Mesenteric fat pad (tissue), 1 donor: ENCODE measurements around the gene FAM13A. TPM values are rescaled to one million over a fixed set of nuclear protein-coding genes. Genes with fewer than 3 reads are reported as not detected.

Experiments used
- DNase-seq: peaks from one replicate; pipeline ENCODE4 v3.0.0-alpha.2; 2020; ENCODE audit warnings: low spot score
- total RNA-seq: library from RNA; stranded (reverse); fragmentation: NEBNext Ultra II Directional; extraction: Animal tissue kit (Norgen Biotek cat#: 25700); gene quantifications from one replicate; pipeline ENCODE4 v1.2.1, GENCODE V29; 2021
- donor health status: DM: yes; HTN: yes; CAD: no.

FAM13A gene
- total RNA-seq, 1 donor from 2014 or later, result 29.6 TPM

DNA sequence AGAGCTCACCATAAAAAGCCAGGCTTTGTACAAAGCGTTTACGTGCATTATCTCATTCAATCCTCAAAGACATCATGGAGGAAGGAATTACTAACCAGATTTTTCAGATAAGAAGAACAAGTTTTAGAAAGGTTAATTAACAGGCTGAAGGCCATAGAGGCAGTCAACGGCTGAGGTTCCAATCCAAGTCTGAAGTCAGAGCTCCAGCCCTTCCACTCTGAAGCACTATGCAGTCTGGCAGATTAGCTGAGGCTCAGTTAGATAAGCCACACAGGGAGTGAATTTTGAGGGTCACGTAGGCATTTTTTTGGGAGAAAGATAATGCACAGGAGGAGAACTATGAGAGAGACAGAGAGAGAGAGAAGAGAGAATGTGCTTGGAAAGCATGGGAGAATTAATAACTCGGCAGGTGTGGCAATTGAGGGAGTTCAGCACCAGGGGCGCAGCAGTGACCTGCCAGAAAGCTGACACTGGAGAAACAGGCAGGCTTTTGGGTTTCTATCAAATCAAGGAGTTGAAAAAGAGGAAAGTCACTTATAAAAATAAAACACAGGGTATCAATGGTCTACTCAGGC lies 242.9 kb downstream of the FAM13A start:
- no peak for DNase-seq

- no peak for DNase-seq
Observed at GRCh38 chr4:88813013-88813412, 244.0 kb downstream of the FAM13A start.

DNA sequence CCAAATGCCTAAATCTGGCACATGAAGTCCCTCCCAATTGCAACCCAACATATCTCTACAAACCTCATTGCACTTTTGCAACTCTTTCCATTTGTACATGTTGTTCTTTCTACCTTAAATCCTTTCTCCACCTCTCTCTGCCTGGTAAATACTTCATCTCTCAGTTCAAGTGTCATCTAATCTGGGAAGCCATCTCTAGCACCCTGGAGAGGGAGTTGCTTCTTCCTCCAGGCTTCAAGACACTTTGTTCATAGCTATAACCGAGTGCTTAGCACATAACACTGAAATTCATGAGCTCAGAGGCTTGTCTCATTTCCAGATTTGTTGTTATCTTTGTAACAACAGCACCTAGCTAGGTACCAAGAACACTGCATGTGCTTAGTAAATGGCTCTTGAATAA lies 244.6 kb downstream of the FAM13A start:
- no peak for DNase-seq

DNA sequence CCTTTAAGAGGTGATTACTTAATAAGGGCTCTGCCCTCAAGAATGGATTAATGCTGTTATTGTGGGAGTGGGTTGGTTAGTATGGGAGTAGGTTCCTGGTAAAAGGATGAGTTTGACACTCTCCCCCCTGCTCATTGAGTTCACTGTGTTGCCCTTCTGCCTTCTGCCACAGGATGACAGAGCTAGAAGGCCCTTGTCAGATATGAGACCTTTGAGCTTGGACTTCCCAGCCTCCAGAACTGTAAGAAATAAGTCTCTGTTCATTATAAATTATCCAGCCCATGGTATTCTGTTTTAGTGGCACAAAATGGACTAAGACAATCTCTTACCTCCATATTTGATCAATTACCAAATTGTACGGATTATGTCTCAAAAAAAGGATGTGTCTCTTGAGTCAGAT lies 245.1 kb downstream of the FAM13A start:
- DNase-seq, result no peak

DNA sequence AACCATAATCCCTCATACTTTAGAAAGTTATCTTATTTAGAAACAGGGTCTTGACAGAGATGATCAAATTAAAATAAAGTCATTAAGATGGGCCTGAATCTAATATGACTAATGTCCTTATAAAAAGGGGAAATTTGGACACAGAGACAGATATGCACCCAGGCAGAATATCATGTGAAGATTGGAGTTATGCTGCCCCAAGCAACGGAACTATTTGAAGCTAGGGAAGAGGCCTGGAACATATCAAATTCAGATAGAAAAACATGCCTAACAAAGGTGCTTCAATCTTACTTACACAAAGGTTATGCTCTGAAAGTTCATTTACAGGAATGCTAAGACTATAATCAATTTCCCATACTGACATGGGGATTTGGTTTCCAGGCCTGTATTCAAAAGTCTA lies 246.7 kb downstream of the FAM13A start:
- no peak for DNase-seq

DNA sequence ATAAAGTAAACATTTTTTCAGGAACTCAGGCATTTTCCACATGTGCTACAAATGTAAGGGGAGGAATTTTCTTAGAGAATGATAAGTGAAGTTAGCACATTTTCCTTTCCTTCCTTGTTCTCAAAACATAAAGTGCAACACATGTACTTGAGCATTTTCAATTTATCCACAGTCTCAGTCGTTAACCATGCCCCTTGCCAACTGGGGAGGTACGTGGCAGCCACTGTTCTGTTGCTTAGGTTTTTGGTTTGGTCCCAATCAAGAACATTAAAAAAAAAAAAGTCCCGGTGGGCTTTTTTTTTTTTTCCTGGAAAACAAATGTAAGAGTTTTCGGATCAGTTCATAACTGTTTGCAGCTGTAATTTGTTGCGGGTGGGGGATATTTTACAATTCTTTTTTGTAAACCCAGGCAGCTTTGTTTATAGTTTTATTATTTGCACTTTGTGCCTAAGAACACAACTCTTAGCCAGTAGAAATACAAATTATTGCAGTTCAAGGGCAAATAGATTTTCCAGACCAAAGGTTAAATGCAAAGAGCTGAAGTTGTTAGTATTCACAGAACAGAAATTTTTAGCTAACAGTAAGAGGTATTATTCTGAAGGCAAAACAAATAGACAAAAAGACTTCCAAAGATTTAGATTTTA lies 247.3 kb downstream of the FAM13A start:
- DNase-seq, result no peak

DNA sequence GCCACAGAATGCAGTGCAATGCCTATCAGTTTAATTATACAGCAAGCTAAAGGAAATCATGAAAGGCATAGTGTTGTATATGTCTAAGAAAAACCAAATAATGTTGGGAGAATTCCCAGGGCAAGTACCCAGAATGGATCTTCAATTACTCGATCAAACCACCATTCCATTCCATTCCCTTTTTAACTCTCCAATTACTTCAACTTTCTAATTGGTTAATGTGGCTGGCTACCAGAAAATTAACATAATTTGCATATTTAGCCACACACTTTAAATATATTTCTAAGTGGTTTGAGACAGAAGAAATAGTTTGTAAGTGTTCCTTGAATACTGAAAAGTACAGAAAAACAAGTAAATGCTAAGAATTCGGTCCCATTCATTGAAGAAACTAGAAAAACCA lies 247.9 kb downstream of the FAM13A start:
- no peak for DNase-seq

- no peak for DNase-seq
Observed at GRCh38 chr4:88807499-88807898, 249.5 kb downstream of the FAM13A start.

DNA sequence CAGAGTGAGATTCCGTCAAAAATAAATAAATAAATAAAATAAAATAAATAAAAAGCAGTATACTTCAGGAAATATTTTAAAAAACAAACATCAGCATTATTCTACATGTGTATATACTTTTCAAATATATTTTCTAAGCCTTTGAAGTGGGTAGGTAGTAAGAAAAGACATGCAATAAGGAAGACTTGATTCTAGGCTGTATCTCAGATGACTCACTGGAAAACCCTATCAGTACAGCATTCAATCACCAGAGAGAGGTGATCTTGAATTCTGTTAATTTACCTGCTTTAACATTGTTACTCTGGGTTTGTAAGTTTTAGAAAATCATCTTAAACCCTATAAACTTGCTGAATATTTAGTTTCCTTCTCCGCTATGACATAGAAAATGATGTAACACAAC lies 252.8 kb downstream of the FAM13A start:
- DNase-seq, result no peak

GRCh38 chr4:88803600-88804096 lies 253.3 kb downstream of the FAM13A start:
- DNase-seq, result no peak

DNA sequence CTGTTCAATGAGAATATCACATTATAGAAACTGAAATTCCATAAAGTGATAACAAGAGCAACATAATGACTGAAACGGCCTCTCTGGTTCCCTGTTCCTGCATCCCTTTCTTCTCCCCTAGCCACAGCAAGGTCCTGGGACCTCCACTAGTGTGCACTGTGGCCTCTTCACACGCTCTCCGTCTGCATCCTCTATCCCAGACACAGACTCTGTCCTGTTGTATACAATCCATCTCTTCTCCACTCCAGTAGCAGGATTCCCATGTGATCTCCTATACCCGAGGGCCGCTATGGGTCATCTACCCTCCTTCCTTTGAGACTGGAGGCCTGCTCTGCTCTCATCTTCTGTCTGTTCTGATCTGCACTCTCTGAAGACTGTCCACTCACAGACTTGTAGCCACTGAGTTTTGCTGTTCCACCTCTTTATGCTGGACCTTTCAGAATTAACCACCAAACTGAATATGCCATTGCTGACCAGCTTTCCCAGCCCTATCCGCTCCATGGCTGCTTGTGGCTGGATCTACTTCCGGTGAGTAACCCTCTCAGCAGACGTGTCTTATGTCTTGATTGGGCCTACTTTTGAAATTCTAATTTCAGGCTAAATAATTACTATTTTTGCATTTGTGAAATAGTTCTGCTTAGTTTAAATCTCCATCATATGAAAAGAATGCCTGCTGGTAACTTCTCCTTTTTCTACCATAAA lies 254.2 kb downstream of the FAM13A start:
- no peak for DNase-seq

- no peak for DNase-seq
Observed at GRCh38 chr4:88802138-88802537, 254.8 kb downstream of the FAM13A start.

DNA sequence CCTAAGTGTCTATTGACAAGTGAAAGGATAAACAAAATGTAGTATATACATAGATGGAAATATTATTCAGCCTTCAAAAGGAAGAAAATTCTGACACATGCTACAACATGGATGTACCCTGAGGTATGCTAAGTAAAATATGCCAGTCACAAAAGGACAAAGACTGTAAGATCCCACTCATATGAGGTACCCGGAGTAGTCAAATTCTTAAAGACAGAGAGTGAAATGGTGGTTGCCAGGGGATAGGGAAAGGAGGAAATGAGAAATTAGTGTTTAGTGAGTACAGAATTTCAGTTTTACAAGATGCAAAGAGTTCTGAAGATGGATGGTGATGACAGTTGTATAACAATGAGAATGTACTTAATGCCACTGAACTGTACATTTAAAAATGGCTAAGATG lies 257.1 kb downstream of the FAM13A start:
- no peak for DNase-seq

DNA sequence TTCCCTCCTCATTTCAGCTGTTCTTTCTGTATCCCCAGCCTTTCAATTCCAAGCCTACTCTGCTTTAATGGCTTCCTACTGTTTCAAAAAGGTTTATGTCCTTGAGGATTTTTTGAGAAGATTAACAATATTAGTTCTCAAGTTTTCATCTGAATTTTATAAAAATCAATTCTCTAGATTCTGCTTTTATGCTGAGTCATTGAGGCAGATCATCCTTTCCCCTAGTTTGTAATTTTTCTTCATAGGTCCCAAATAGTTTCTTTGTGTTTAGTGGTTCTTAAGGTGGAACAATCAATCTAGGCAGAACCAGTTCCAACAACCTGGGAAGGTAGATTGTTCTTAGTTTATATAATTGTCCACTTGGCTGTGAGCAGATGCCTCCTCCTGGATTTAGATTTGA lies 259.3 kb downstream of the FAM13A start:
- no peak for DNase-seq

GRCh38 chr4:88796545-88796944 lies 260.4 kb downstream of the FAM13A start:
- DNase-seq, result no peak

DNA sequence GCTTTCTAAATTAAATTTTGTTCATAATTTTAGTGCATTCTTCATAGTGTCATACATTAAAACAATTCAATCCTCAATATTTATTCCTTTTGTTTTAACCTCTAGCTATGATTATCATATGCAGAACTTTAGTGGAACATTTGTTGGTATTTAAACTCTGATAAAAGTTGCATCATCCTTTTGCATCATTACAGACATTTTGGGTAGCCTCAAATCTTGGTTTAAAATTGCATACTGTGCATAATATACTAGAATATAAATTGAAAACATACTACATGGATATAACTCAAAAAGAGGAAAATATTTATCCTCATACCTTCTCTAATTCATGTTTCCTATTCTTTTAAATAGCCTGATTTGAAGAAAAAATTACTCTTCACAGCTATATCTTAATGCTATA lies 262.0 kb downstream of the FAM13A start:
- DNase-seq, result no peak

GRCh38 chr4:88794087-88794690 lies 262.8 kb downstream of the FAM13A start:
- no peak for DNase-seq

- no peak for DNase-seq
Observed at GRCh38 chr4:88793475-88793874, 263.5 kb downstream of the FAM13A start.

DNA sequence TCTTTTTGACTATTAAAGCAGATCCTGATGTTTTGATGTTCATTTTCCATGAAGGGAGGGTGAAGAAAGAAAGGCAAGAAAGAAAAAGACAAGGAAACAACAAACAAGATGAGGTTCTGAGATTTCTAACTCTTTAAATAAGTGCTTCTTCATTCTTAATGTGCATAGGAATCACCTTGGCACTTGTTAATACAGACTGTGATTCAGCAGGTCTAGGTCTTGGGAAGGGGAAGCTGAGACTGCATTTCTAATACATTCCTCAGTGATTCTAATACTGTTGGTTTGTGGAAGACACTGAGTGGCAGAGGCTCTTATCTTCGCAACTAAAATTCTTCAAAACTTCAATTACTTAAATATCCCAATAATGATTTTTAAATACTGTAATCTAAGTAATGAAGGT lies 264.2 kb downstream of the FAM13A start:
- DNase-seq, result no peak

GRCh38 chr4:88792268-88792781 lies 264.7 kb downstream of the FAM13A start:
- DNase-seq, result no peak

DNA sequence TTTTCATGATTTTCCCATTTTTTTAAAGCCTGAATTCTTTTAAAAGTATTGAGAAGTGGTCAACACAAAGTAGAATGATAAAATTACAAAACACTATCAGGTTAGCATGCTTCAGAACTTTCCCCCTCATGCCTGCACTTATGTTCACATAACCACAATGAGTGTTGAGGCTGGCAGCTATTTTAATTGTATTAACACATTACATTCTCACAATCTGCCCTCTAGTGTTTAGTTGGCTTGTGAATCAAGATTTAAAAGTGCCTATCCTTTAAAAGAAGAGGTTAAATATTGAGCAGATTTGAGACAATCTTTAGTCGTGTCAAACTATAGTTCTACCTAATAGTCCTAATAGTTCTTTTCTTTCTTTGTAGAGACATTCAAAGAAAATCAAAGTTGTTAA lies 265.7 kb downstream of the FAM13A start:
- DNase-seq, result no peak

DNA sequence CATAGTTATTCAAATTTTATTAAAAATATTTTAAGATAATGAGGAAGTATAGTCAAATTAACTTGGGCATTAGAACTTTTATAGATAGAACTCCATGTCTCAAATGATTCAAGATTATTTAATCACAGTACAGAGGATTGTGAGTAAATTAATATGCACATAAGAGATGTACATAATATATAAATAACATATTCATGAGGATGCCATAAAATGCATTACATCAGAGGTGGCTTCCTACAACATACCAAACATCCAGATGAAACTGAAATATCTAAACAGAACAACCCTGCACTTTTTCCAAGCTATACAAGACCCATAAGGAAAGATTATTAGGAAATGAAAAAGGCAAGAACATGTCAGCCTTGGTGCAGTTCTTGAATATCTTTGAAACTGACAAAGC lies 268.1 kb downstream of the FAM13A start:
- DNase-seq, result no peak
